HG02610 (cell line): ENCODE results near the gene CFAP74.
A peak's percentile ranks its signal among the peaks of the same experiment; 100 is the strongest.
"Not testable (repeated sequence)": the region's sequence is repeated elsewhere in the genome, so short reads cannot be mapped to it uniquely, and the experiment has no call there.

Source experiments
- ATAC-seq: cut with Tn5 transposase; IDR thresholded peaks from one replicate; pipeline ENCODE4 v1.9.1; 2021; ENCODE audit warnings: mild to moderate bottlenecking, moderate library complexity; ENCODE audit not compliant: unreplicated experiment

Gene CFAP74

GRCh38 chr1:1899967-1900327 is 103.6 kb downstream of the CFAP74 start:
- no peak for ATAC-seq

DNA sequence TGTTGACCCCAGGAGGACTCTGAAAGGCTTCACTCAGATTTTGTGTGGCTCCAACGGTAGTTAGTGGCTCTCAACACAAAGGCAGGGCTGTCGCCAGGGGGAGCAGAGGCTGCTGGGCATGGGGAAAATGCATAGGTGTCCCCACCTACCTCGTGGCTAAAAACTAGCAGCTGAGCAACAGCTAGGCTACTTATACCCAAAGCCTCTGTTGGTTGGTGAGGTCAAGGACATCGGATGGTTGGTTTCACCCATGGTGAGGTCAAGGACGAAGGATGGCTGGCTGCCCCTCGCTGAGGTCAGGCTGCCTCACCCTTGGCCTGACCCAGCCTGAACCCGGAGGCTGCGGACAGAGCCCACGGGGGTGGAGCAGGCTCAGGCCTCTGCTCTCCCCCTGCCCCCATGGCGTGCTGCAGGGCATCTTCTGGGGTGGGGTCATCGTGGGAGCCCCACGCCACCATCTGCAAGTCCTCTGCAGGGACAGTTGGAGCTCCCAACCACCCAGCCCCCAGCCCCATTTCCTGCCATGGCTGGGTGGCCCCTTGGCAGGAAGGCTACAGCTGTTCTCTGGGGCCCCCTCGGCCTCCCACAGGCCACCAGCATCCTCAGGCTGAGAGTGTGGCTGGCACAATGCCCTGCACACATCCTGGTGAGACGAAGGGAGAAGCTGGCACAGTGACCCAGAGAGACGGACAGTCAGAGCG is 104.2 kb downstream of the CFAP74 start:
- ATAC-seq = no peak

- no peak for ATAC-seq
These were observed 105.2 kb downstream of the CFAP74 start for GRCh38 chr1:1898246-1898933.

DNA sequence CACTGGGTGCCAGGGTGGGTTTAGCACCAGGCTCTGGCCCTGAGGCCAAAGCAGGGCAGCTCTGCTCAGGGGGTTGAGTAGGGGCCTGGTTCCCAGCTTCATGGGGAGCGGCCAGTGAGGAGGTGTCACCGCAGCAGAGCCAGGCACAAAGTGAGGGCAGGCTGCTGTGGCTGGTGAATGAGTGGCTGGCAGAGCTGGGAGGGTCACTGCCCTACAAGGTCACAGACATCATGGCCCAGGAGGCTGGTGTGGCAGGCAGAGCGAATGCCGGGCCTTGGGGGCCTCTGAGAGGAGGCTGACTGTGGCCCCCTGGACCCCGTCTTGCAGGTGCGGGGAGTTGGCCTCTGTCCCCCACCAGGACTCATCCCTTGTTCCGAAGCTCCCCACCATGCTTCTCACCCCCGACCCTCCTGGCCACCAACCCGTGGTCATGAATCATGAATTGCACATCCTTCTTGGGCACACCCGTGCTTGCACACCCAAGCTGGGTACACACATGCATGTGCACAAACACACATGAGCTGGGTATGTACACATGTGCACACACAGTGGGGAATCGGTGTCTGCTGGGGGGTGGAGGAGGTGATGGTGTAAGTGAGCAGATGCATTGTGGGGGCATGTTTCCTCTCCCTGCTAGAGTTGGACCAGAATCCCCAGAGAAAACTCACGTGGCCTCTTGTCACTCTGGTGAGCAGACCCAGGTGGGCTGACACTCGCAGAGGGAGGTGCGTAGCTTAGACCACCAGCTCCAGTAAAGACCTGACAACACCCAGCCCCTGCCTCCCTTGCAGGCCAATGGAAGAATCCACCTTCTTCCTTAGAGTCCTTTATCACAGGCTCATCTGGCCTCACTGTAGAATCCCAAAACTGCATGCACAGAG is 107.9 kb downstream of the CFAP74 start:
- no peak for ATAC-seq

DNA sequence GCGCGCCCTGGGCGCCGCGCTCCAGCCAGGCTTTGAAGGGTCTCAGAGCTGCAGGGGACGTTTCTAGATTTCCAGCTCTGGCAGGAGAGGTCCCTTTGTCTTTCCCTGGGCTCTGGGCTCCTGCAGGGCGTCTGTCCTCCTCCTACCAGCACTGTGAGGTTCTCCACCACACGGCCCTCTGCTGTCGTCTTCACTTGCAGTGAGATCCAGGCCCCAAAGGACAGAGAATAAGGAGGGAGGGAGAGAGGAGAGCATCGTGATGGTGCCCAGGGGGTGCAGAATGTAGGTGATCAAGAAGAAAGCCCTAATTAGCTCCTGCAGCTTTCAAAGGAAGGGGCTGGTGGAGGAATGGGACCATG is 108.5 kb downstream of the CFAP74 start:
- no peak for ATAC-seq

- no peak for ATAC-seq
These were observed 109.1 kb downstream of the CFAP74 start for GRCh38 chr1:1894354-1895059.

DNA sequence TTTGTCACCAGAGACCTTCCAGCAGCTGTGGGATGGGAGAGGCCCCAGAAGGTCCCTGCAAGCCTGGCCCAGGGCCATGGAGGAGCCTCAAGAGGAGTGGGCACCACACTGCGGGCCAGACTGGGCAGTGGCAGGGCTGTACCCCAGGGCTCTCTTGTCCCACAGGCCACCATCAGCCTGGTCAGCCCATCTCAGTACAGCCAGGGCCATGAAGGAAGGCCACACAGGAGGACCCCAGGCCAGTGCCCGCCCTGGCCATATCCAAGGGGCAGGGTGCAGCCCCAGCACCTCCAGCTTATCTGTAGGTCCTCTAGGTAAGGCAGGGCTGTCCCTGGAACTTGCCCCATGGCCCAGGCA is 109.6 kb downstream of the CFAP74 start:
- no peak for ATAC-seq

DNA sequence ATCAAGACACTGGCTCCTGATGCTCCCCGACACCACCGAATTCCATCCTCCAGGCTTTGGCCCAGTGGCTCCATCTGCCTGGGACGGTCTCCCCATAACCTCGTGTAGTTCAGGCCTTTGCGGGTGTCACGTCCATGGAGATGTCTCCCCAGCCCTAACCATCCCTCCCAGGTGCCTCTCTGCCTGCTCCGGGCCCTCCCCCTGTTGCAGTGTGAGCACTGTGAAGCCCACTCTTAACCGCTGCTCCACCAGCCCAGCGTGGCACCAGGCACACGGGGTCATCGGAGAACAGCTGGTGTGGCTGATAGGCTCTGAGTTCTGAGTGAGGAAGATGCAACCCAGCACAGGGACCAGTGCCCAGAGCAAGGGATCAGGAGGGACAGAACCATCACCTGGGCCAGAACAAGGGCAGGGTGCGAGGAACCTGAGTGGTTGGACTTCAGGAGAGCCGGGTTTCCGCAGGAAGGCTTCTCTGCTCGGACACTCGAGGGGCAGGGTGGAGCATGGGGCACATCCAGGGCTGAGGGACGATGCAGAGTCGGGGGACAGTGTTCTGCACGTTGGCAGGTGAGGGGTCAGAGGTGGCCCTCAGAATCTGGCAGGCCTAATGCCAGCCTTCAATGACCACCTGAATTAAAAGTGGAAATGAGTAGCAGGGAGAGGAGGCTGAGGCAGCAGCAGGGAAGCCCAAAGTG is 110.1 kb downstream of the CFAP74 start:
- ATAC-seq = no peak

- ATAC-seq = no peak
These were observed 110.8 kb downstream of the CFAP74 start for GRCh38 chr1:1892763-1893120.

DNA sequence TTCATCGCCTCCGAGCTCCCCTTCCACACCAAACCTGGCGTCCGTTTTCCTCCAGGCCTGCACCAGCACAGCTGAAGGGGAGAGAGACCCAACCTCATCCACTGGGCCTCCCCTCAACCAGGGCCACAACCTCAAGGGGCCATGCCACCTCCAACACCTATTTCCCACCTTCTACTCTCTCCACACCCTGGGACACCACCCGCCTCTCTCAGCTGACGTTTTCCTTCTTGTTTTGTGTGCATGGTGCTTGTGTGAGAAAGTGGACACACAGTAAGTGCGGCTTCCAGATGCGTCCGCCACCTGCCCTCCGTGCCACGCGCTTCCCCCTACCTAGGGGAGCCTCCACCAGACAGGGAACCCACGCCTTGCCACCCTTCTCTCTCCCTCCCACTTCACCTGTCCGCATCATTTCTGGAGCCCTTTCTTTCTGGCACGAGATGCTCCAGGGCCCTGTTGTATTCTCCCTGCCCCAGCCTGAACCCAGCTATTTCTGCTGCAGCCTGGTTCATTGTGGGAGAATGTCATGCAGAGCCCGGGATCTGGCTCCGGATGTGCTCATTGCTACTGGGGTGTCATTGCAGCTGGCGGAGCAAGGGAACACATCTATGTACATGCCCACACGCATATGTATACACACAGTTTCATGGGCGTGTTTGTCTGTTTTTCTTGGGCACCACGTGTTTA is 111.4 kb downstream of the CFAP74 start:
- ATAC-seq = no peak

- ATAC-seq = peak; percentile 13
These were observed 112.1 kb downstream of the CFAP74 start for GRCh38 chr1:1891349-1892078.

DNA sequence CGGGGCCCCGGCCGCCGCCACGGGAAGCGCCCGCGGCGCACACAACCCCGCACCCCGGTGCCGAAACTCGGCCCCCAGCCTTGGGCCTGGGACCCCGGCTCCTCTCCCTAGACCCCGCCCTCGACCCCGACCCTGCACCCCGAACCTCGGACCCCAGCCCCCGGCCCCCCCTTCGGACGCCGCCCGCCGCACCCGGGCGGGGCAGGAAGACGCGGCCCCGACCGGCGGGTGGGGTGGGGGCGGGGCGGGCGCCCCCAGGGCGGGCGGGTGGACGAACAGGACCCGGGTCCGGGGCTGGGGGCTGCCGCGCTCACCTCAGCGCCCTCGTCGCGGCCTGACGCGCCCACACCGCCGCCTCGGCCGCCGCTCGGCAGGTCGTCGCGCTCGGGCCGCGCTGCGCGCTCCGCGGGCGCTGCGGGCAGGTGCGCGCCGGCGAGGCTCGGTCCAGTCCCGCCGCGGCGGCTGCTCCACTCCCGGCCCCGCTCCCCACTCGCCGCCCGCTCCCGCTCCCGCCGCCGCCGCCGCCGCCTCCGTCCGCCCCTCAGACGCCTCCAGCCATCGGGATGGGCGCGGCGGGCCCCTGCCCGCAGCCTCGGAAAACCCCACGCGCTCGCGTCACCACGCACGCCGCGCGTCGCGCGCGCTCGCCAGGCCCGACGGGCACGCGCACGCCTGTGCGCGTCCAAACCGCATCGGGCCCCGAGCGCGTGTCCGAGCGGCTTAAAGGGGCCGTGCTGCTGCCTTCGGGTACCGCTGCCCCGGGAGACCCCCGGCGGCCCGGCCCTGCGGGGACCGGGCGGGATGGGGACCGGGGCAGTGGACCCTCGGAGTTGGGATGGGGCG is 112.9 kb downstream of the CFAP74 start, which contains the start of gene GNB1:
TSS of gene GNB1 (minus strand) at position 582 of the 843 bp plus-strand sequence. CDS start 65,634 bp downstream, outside the sequence.
- peak; percentile 51 for ATAC-seq

GRCh38 chr1:1889847-1890505 is 113.6 kb downstream of the CFAP74 start:
- ATAC-seq = peak; percentile 25

GRCh38 chr1:1889090-1889750 is 114.4 kb downstream of the CFAP74 start:
- no peak for ATAC-seq

- not testable (repeated sequence) for ATAC-seq
These were observed 119.7 kb downstream of the CFAP74 start for GRCh38 chr1:1883890-1884289.

GRCh38 chr1:1883092-1883873 is 120.3 kb downstream of the CFAP74 start:
- no peak for ATAC-seq

DNA sequence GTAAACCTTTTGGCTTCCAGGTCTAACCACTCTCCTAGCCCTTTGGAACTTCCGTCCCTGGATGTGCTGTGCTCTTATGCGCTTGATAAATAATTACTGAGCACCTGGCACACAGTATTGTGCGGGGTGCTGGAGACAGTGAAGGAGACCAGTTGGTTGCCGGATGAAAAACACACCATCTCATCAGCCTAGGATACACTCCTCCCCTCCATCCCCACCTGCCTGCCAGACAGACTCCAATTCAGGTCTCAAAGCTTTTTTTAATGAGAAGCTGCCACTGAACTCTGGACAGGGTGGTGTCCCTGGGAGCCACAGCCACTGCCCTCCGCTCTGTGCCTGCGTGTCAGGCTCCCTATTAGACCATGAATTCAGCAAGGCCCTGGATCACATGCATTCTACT is 121.9 kb downstream of the CFAP74 start:
- ATAC-seq = no peak
